WTC11 (cell line): ENCODE measurements around the gene GRIN2A. TPM values are rescaled to one million over a fixed set of nuclear protein-coding genes. Genes with fewer than 3 reads are reported as not detected.

Experiments used
- ATAC-seq: fragments of 200-7000 bp; cut with Tn5 transposase; 2 replicates; pipeline ENCODE4 v1.10.0; 2021; ENCODE audit warnings: mild to moderate bottlenecking, moderate library complexity
- CTCF ChIA-PET: fragments of 300-600 bp; sonication (Branson Sonifier 250); formaldehyde crosslinking; loops from one replicate; lab custom pipeline; 2021; ENCODE audit warnings: antibody characterized with exemption; lab: Charles Lee
- POLR2A ChIA-PET: fragments of 350-600 bp; sonication (Branson Sonifier 250); formaldehyde crosslinking; loops from one replicate; lab custom pipeline; 2021; ENCODE audit warnings: antibody characterized with exemption; lab: Charles Lee
- DNase-seq: peaks from one replicate; pipeline ENCODE4 v3.0.0; 2021; ENCODE audit warnings: low spot score
- H3K27ac Mint-ChIP-seq: 2 replicates; pipeline ENCODE4 v1.8.0; 2021; ENCODE audit warnings: mixed read lengths
- H3K27me3 Mint-ChIP-seq: 2 replicates; pipeline ENCODE4 v1.8.0; 2021; ENCODE audit warnings: low read depth, mild to moderate bottlenecking, moderate library complexity, mixed read lengths
- H3K36me3 Mint-ChIP-seq: 2 replicates; pipeline ENCODE4 v1.8.0; 2021; ENCODE audit warnings: mixed read lengths
- H3K4me1 Mint-ChIP-seq: 2 replicates; pipeline ENCODE4 v1.8.0; 2022; ENCODE audit warnings: mixed read lengths
- H3K4me3 Mint-ChIP-seq: 2 replicates; pipeline ENCODE4 v1.8.0; 2021; ENCODE audit warnings: mild to moderate bottlenecking, moderate library complexity, mixed read lengths
- H3K9me3 Mint-ChIP-seq: 2 replicates; pipeline ENCODE4 v1.8.0; 2021; ENCODE audit warnings: mixed read lengths
- GABPB1 ChIP-seq: sonication (generic); formaldehyde crosslinking; IDR thresholded peaks from 2 replicates; pipeline ENCODE4 v1.8.1; 2023; ENCODE audit warnings: mild to moderate bottlenecking, missing genetic modification reagents
- HMGA2 ChIP-seq: fragments of 250-450 bp; sonication (Bioruptor Pico); IDR thresholded peaks from 2 replicates; pipeline ENCODE4 v1.4.0; 2021; ENCODE audit warnings: mild to moderate bottlenecking, moderate library complexity
- KAT7 ChIP-seq: sonication (generic); formaldehyde crosslinking; IDR thresholded peaks from 2 replicates; pipeline ENCODE4 v1.8.1; 2023; ENCODE audit warnings: missing genetic modification reagents, mild to moderate bottlenecking, borderline replicate concordance
- RELA ChIP-seq: sonication (generic); formaldehyde crosslinking; IDR thresholded peaks from 2 replicates; pipeline ENCODE4 v1.8.1; 2022; ENCODE audit warnings: missing genetic modification reagents, mild to moderate bottlenecking, borderline replicate concordance
- RORB ChIP-seq: fragments of 250-450 bp; sonication (Bioruptor Pico); IDR thresholded peaks from 2 replicates; pipeline ENCODE4 v1.9.0; 2021; ENCODE audit warnings: mild to moderate bottlenecking
- SOX15 ChIP-seq: fragments of 250-450 bp; sonication (Bioruptor Pico); IDR thresholded peaks from 2 replicates; pipeline ENCODE4 v1.9.0; 2021; ENCODE audit warnings: mild to moderate bottlenecking
- TCF7 ChIP-seq: sonication (generic); formaldehyde crosslinking; IDR thresholded peaks from 2 replicates; pipeline ENCODE4 v1.8.0; 2022; ENCODE audit warnings: mild to moderate bottlenecking, low read depth, missing genetic modification reagents, moderate library complexity
- TP53 ChIP-seq: sonication (generic); formaldehyde crosslinking; IDR thresholded peaks from 2 replicates; pipeline ENCODE4 v1.8.1; 2023; ENCODE audit warnings: mild to moderate bottlenecking, missing genetic modification reagents
- ZBTB21 ChIP-seq: sonication (generic); formaldehyde crosslinking; IDR thresholded peaks from 2 replicates; pipeline ENCODE4 v1.8.1; 2023; ENCODE audit warnings: mild to moderate bottlenecking, missing genetic modification reagents, borderline replicate concordance
- ZNF263 ChIP-seq: sonication (generic); formaldehyde crosslinking; IDR thresholded peaks from 2 replicates; pipeline ENCODE4 v1.8.1; 2022; ENCODE audit warnings: low read depth, mild to moderate bottlenecking, moderate library complexity, missing genetic modification reagents
- total RNA-seq: library from RNA; stranded (reverse); gene quantifications from 3 replicates; pipeline ENCODE4 v1.2.3, GENCODE V29; 2021
- TF ChIP-seq, protein P1 (sequence below): sonication (generic); formaldehyde crosslinking; conservative IDR thresholded peaks from 2 replicates; pipeline ENCODE4 v1.8.1; 2023; ENCODE audit warnings: mild to moderate bottlenecking, low read depth, missing genetic modification reagents, moderate library complexity
- TF ChIP-seq, protein P2 (sequence below): sonication (generic); formaldehyde crosslinking; IDR thresholded peaks from 2 replicates; pipeline ENCODE4 v1.8.0; 2023; ENCODE audit warnings: missing genetic modification reagents
- TF ChIP-seq, protein P3 (sequence below): sonication (generic); formaldehyde crosslinking; IDR thresholded peaks from 2 replicates; pipeline ENCODE4 v1.8.0; 2022; ENCODE audit warnings: mild to moderate bottlenecking, missing genetic modification reagents
- TF ChIP-seq, protein P4 (sequence below): fragments of 250-450 bp; sonication (Bioruptor Pico); IDR thresholded peaks from 2 replicates; pipeline ENCODE4 v1.9.0; 2021; ENCODE audit warnings: mild to moderate bottlenecking
- TF ChIP-seq, protein P5 (sequence below): sonication (generic); formaldehyde crosslinking; IDR thresholded peaks from 2 replicates; pipeline ENCODE4 v1.8.1; 2023; ENCODE audit warnings: mild to moderate bottlenecking, missing genetic modification reagents
- TF ChIP-seq, protein P6 (sequence below): sonication (generic); formaldehyde crosslinking; IDR thresholded peaks from 2 replicates; pipeline ENCODE4 v1.8.1; 2022; ENCODE audit warnings: low read depth, missing genetic modification reagents, borderline replicate concordance
- TF ChIP-seq, protein P7 (sequence below): fragments of 250-450 bp; sonication (Bioruptor Pico); IDR thresholded peaks from 2 replicates; pipeline ENCODE4 v1.9.0; 2021; ENCODE audit warnings: moderate library complexity, mild to moderate bottlenecking, inconsistent platforms, borderline replicate concordance
- TF ChIP-seq, protein P8 (sequence below): sonication (generic); formaldehyde crosslinking; IDR thresholded peaks from 2 replicates; pipeline ENCODE4 v1.8.1; 2023; ENCODE audit warnings: mild to moderate bottlenecking, moderate library complexity, missing genetic modification reagents
- TF ChIP-seq, protein P9 (sequence below): sonication (generic); formaldehyde crosslinking; IDR thresholded peaks from 2 replicates; pipeline ENCODE4 v1.8.1; 2022; ENCODE audit warnings: mild to moderate bottlenecking, missing genetic modification reagents, moderate library complexity, borderline replicate concordance

GRIN2A gene
- total RNA-seq, 1 experiment from 2014 or later: 3.5 TPM

DNA sequence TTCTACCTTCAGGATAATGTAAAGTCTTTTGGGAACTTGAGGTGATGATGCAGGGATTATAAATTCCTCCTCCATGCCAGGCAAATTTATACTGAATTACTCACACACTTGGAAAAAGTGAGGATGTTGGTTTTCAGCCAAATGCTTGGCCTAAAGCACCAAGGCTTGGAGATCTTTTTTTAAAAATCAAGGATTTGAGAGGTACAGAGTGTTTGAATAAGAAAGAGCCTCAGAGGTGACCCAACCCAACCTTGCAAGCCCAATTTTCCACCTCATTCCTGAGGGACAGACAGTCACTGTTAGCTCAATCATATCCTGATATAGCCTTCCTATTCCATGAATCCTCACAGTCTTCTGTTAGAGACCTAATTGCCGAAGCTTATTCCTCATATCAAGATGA, 14.0 kb downstream of the GRIN2A start:
- no peak for DNase-seq
- POLR2A ChIA-PET: no interaction called here
- H3K9me3 Mint-ChIP-seq: peaks cover 5% of the 10 kb centered on the region
- H3K36me3 Mint-ChIP-seq: no peaks in the 10 kb centered on the region
- no peak overlapping the region for H3K4me3 Mint-ChIP-seq
- H3K27me3 Mint-ChIP-seq: no peaks in the 10 kb centered on the region
- H3K27ac Mint-ChIP-seq: no peak overlapping the region
- no peak for ATAC-seq
- TF ChIP-seq KAT7 (CRISPR knock-in tag) (no peak), HMGA2 (CRISPR knock-in tag) (no peak), TP53 (CRISPR knock-in tag) (no peak), GABPB1 (CRISPR knock-in tag) (no peak), RELA (CRISPR knock-in tag) (no peak), SOX15 (CRISPR knock-in tag) (no peak), RORB (CRISPR knock-in tag) (no peak), TCF7 (no peak), ZNF263 (no peak), ZBTB21 (CRISPR knock-in tag) (no peak)
- TF ChIP-seq, protein P1, sequence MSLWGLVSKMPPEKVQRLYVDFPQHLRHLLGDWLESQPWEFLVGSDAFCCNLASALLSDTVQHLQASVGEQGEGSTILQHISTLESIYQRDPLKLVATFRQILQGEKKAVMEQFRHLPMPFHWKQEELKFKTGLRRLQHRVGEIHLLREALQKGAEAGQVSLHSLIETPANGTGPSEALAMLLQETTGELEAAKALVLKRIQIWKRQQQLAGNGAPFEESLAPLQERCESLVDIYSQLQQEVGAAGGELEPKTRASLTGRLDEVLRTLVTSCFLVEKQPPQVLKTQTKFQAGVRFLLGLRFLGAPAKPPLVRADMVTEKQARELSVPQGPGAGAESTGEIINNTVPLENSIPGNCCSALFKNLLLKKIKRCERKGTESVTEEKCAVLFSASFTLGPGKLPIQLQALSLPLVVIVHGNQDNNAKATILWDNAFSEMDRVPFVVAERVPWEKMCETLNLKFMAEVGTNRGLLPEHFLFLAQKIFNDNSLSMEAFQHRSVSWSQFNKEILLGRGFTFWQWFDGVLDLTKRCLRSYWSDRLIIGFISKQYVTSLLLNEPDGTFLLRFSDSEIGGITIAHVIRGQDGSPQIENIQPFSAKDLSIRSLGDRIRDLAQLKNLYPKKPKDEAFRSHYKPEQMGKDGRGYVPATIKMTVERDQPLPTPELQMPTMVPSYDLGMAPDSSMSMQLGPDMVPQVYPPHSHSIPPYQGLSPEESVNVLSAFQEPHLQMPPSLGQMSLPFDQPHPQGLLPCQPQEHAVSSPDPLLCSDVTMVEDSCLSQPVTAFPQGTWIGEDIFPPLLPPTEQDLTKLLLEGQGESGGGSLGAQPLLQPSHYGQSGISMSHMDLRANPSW (CRISPR knock-in tag): no peak
- TF ChIP-seq, protein P2, sequence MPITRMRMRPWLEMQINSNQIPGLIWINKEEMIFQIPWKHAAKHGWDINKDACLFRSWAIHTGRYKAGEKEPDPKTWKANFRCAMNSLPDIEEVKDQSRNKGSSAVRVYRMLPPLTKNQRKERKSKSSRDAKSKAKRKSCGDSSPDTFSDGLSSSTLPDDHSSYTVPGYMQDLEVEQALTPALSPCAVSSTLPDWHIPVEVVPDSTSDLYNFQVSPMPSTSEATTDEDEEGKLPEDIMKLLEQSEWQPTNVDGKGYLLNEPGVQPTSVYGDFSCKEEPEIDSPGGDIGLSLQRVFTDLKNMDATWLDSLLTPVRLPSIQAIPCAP: no peak
- TF ChIP-seq, protein P3, sequence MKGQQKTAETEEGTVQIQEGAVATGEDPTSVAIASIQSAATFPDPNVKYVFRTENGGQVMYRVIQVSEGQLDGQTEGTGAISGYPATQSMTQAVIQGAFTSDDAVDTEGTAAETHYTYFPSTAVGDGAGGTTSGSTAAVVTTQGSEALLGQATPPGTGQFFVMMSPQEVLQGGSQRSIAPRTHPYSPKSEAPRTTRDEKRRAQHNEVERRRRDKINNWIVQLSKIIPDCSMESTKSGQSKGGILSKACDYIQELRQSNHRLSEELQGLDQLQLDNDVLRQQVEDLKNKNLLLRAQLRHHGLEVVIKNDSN: no peak
- TF ChIP-seq, protein P4, sequence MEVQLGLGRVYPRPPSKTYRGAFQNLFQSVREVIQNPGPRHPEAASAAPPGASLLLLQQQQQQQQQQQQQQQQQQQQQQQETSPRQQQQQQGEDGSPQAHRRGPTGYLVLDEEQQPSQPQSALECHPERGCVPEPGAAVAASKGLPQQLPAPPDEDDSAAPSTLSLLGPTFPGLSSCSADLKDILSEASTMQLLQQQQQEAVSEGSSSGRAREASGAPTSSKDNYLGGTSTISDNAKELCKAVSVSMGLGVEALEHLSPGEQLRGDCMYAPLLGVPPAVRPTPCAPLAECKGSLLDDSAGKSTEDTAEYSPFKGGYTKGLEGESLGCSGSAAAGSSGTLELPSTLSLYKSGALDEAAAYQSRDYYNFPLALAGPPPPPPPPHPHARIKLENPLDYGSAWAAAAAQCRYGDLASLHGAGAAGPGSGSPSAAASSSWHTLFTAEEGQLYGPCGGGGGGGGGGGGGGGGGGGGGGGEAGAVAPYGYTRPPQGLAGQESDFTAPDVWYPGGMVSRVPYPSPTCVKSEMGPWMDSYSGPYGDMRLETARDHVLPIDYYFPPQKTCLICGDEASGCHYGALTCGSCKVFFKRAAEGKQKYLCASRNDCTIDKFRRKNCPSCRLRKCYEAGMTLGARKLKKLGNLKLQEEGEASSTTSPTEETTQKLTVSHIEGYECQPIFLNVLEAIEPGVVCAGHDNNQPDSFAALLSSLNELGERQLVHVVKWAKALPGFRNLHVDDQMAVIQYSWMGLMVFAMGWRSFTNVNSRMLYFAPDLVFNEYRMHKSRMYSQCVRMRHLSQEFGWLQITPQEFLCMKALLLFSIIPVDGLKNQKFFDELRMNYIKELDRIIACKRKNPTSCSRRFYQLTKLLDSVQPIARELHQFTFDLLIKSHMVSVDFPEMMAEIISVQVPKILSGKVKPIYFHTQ (CRISPR knock-in tag): no peak
- TF ChIP-seq, protein P5, sequence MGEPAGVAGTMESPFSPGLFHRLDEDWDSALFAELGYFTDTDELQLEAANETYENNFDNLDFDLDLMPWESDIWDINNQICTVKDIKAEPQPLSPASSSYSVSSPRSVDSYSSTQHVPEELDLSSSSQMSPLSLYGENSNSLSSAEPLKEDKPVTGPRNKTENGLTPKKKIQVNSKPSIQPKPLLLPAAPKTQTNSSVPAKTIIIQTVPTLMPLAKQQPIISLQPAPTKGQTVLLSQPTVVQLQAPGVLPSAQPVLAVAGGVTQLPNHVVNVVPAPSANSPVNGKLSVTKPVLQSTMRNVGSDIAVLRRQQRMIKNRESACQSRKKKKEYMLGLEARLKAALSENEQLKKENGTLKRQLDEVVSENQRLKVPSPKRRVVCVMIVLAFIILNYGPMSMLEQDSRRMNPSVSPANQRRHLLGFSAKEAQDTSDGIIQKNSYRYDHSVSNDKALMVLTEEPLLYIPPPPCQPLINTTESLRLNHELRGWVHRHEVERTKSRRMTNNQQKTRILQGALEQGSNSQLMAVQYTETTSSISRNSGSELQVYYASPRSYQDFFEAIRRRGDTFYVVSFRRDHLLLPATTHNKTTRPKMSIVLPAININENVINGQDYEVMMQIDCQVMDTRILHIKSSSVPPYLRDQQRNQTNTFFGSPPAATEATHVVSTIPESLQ (CRISPR knock-in tag): no peak
- TF ChIP-seq, protein P6, sequence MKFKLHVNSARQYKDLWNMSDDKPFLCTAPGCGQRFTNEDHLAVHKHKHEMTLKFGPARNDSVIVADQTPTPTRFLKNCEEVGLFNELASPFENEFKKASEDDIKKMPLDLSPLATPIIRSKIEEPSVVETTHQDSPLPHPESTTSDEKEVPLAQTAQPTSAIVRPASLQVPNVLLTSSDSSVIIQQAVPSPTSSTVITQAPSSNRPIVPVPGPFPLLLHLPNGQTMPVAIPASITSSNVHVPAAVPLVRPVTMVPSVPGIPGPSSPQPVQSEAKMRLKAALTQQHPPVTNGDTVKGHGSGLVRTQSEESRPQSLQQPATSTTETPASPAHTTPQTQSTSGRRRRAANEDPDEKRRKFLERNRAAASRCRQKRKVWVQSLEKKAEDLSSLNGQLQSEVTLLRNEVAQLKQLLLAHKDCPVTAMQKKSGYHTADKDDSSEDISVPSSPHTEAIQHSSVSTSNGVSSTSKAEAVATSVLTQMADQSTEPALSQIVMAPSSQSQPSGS (CRISPR knock-in tag): no peak
- TF ChIP-seq, protein P7, sequence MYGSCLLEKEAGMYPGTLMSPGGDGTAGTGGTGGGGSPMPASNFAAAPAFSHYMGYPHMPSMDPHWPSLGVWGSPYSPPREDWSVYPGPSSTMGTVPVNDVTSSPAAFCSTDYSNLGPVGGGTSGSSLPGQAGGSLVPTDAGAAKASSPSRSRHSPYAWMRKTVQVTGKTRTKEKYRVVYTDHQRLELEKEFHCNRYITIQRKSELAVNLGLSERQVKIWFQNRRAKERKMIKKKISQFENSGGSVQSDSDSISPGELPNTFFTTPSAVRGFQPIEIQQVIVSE (CRISPR knock-in tag): no peak
- TF ChIP-seq, protein P8, sequence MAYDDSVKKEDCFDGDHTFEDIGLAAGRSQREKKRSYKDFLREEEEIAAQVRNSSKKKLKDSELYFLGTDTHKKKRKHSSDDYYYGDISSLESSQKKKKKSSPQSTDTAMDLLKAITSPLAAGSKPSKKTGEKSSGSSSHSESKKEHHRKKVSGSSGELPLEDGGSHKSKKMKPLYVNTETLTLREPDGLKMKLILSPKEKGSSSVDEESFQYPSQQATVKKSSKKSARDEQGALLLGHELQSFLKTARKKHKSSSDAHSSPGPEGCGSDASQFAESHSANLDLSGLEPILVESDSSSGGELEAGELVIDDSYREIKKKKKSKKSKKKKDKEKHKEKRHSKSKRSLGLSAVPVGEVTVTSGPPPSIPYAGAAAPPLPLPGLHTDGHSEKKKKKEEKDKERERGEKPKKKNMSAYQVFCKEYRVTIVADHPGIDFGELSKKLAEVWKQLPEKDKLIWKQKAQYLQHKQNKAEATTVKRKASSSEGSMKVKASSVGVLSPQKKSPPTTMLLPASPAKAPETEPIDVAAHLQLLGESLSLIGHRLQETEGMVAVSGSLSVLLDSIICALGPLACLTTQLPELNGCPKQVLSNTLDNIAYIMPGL (CRISPR knock-in tag): no peak
- TF ChIP-seq, protein P9, sequence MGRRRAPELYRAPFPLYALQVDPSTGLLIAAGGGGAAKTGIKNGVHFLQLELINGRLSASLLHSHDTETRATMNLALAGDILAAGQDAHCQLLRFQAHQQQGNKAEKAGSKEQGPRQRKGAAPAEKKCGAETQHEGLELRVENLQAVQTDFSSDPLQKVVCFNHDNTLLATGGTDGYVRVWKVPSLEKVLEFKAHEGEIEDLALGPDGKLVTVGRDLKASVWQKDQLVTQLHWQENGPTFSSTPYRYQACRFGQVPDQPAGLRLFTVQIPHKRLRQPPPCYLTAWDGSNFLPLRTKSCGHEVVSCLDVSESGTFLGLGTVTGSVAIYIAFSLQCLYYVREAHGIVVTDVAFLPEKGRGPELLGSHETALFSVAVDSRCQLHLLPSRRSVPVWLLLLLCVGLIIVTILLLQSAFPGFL (CRISPR knock-in tag): no peak
- peaks cover 9% of the 10 kb centered on the region for H3K4me1 Mint-ChIP-seq
- CTCF ChIA-PET: interaction anchor here (1.0 kb wide), 1 partner anchor 13 kb away, joined by 3 read pairs; no protein-coding TSS in a partner anchor
